ENCODE results near the gene PLA2G4B. TPM values are rescaled to one million over a fixed set of nuclear protein-coding genes. Genes with fewer than 3 reads are reported as not detected.

Gene PLA2G4B
- total and polyA plus RNA-seq, 2 donors (not counting 1 experiment from before 2014, with no cell fraction given): 22.6 to 33.2 TPM

DNA sequence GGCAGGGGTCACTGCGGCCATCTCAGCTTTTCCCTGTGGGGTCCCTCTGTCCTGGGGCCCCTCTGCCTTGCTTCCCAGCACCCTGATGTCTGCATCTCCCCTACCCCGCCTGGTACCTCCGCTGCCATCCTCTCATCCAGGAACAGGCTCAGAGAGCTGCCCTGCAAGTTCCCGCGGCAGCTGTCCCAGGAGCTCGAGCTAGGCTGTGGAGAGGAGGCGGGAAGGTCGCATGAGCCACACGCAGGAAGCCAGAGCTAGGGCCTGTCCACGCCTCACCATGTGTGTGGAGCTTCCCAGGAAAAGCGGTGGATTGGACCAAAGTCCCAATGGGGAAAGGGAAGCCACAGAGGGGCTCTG is 12.5 kb downstream of the PLA2G4B start:
- intact Hi-C loops (cut with micrococcal nuclease): no loop called here
- ChIA-PET POLR2A (no interaction called here), CTCF (interaction anchor here (1.1 to 1.9 kb wide), 4 partner anchors 10 to 54 kb away, joined by 3 to 7 read pairs (median 3); no protein-coding TSS in a partner anchor)
- Mint-ChIP-seq H3K4me1 (peaks cover 2% of the 10 kb centered on the region), H3K4me3 (no peak overlapping the region), H3K27me3 (no peaks in the 10 kb centered on the region), H3K9me3 (ENCODE audit: insufficient read depth) (no peaks in the 10 kb centered on the region), H3K27ac (no peak overlapping the region)
- 48% methylated on average over 11 of the region's 11 CpGs for WGBS (ENCODE audit: insufficient coverage)
- peaks cover 0 to 4% (median 0%) of the 10 kb centered on the region in 4 experiments for H3K27me3 ChIP-seq (replicated peaks in 1 of 4; ENCODE audit: control extremely low read depth in 1 of 4, control insufficient read depth in 3 of 4, insufficient read depth in 4 of 4, low read length in 3 of 4)
- H3K4me1 ChIP-seq (ENCODE audit: control insufficient read depth in 2 of 2, insufficient read depth in 2 of 2, low read length in 2 of 2): no peaks in the 10 kb centered on the region
- H3K36me3 ChIP-seq (replicated peaks in 1 of 2; ENCODE audit: control extremely low read depth in 1 of 2, control insufficient read depth in 1 of 2, extremely low read depth in 1 of 2, insufficient read depth in 2 of 2, low read length in 1 of 2): peaks cover 0 to 21% of the 10 kb centered on the region in 2 experiments
- no peak overlapping the region for H2AFZ ChIP-seq (ENCODE audit: insufficient read depth, low read depth, low read length, poor library complexity, severe bottlenecking)
- no peak overlapping the region for H3K4me3 ChIP-seq (ENCODE audit: control extremely low read depth in 1 of 5, extremely low read depth in 1 of 5, insufficient read depth in 1 of 5, low read depth in 2 of 5, low read length in 4 of 5)
- H3K79me2 ChIP-seq (ENCODE audit: control insufficient read depth, insufficient read depth, low read length): no peaks in the 10 kb centered on the region
- DNase-seq (no peak), ATAC-seq (ENCODE audit: low read depth) (no peak)
- TF ChIP-seq, protein P1, sequence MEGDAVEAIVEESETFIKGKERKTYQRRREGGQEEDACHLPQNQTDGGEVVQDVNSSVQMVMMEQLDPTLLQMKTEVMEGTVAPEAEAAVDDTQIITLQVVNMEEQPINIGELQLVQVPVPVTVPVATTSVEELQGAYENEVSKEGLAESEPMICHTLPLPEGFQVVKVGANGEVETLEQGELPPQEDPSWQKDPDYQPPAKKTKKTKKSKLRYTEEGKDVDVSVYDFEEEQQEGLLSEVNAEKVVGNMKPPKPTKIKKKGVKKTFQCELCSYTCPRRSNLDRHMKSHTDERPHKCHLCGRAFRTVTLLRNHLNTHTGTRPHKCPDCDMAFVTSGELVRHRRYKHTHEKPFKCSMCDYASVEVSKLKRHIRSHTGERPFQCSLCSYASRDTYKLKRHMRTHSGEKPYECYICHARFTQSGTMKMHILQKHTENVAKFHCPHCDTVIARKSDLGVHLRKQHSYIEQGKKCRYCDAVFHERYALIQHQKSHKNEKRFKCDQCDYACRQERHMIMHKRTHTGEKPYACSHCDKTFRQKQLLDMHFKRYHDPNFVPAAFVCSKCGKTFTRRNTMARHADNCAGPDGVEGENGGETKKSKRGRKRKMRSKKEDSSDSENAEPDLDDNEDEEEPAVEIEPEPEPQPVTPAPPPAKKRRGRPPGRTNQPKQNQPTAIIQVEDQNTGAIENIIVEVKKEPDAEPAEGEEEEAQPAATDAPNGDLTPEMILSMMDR (IDR thresholded peaks at IDR 0.05): no peak
- TF ChIP-seq EZH2 (IDR thresholded peaks at IDR 0.05; ENCODE audit: borderline replicate concordance, insufficient read depth, low read depth, low read length, poor library complexity, severe bottlenecking): no peak
- H4K20me1 ChIP-seq (ENCODE audit: control insufficient read depth, insufficient read depth, low read length, poor library complexity, severe bottlenecking): no peaks in the 10 kb centered on the region
- H3K9ac ChIP-seq (ENCODE audit: low read length): no peak overlapping the region
- H3K4me2 ChIP-seq (replicated peaks; ENCODE audit: low read depth, low read length, poor library complexity, severe bottlenecking): no peak overlapping the region
- H3K9me3 ChIP-seq (ENCODE audit: control extremely low read depth in 1 of 3, control insufficient read depth in 2 of 3, insufficient read depth in 1 of 3, low read length in 2 of 3): no peaks in the 10 kb centered on the region
- no peak overlapping the region for H3K27ac ChIP-seq (ENCODE audit: low read length in 2 of 2)

DNA sequence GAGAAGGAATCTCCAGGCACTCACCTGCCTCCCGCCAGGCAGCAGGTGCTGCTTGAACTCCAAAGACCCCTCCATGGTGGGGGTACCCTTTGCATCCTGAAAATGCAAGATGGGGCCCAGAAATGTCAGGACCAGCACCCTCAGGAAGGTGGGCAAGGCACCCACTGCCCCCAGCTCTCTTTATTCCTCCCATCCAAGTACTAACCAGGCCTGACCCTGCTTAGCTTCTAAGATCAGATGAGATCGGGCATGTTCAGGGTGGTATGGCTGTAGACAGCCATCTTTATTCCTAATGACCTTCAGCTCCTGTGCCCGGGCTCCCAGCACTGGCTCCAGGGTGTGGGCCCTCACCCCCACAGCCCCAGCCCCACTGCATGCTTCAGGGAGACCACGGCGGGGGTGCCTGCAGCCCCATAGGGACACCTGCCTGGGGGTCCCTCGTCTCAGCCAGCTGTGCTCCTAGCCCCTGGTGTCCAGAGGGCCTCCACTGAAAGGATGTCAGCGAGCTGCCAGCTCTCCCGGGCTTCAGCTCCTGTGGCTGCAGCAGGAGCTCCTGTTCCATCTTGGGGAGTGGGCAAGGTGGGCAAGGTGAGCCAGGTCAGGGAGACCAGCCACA is 13.2 kb downstream of the PLA2G4B start:
- Histone ChIP-seq H2AFZ (ENCODE audit: insufficient read depth, low read depth, low read length, poor library complexity, severe bottlenecking) (no peak overlapping the region), H4K20me1 (ENCODE audit: control insufficient read depth, insufficient read depth, low read length, poor library complexity, severe bottlenecking) (no peaks in the 10 kb centered on the region), H3K79me2 (ENCODE audit: control insufficient read depth, insufficient read depth, low read length) (no peaks in the 10 kb centered on the region), H3K9me3 (ENCODE audit: control extremely low read depth in 1 of 3, control insufficient read depth in 2 of 3, insufficient read depth in 1 of 3, low read length in 2 of 3) (no peaks in the 10 kb centered on the region), H3K36me3 (replicated peaks in 1 of 2; ENCODE audit: control extremely low read depth in 1 of 2, control insufficient read depth in 1 of 2, extremely low read depth in 1 of 2, insufficient read depth in 2 of 2, low read length in 1 of 2) (peaks cover 0 to 14% of the 10 kb centered on the region in 2 experiments), H3K4me2 (replicated peaks; ENCODE audit: low read depth, low read length, poor library complexity, severe bottlenecking) (no peak overlapping the region), H3K9ac (ENCODE audit: low read length) (no peak overlapping the region), H3K27me3 (replicated peaks in 1 of 4; ENCODE audit: control extremely low read depth in 1 of 4, control insufficient read depth in 3 of 4, insufficient read depth in 4 of 4, low read length in 3 of 4) (peaks cover 0 to 4% (median 0%) of the 10 kb centered on the region in 4 experiments), H3K27ac (ENCODE audit: low read length in 2 of 2) (no peak overlapping the region), H3K4me1 (ENCODE audit: control insufficient read depth in 2 of 2, insufficient read depth in 2 of 2, low read length in 2 of 2) (no peaks in the 10 kb centered on the region), H3K4me3 (ENCODE audit: control extremely low read depth in 1 of 5, extremely low read depth in 1 of 5, insufficient read depth in 1 of 5, low read depth in 2 of 5, low read length in 4 of 5) (no peak overlapping the region)
- H3K27me3 Mint-ChIP-seq: no peaks in the 10 kb centered on the region
- WGBS (ENCODE audit: insufficient coverage): 96% methylated on average over 6 of the region's 8 CpGs
- TF ChIP-seq, protein P1 (IDR thresholded peaks at IDR 0.05): no peak
- no peaks in the 10 kb centered on the region for H3K9me3 Mint-ChIP-seq (ENCODE audit: insufficient read depth)
- no peak overlapping the region for H3K4me3 Mint-ChIP-seq
- POLR2A ChIA-PET: no interaction called here
- peaks cover 2% of the 10 kb centered on the region for H3K4me1 Mint-ChIP-seq
- CTCF ChIA-PET: interaction anchor here (1.1 to 1.9 kb wide), 3 partner anchors 9 to 53 kb away, joined by 3 to 7 read pairs (median 3); no protein-coding TSS in a partner anchor
- H3K27ac Mint-ChIP-seq: no peak overlapping the region
- no peak for DNase-seq
- ATAC-seq (ENCODE audit: low read depth): no peak
- intact Hi-C loops (cut with micrococcal nuclease): no loop called here
